Prostate gland (tissue), 2 donors: ENCODE measurements around the gene ZGPAT. TPM values are rescaled to one million over a fixed set of nuclear protein-coding genes. Genes with fewer than 3 reads are reported as not detected.

ENCODE experiments used
- DNase-seq: peaks from one replicate; pipeline ENCODE4 v3.0.0-alpha.2; 2019; ENCODE audit warnings: low spot score
- H3K27ac ChIP-seq, 2 donors: fragments of 200-600 bp; sonication (generic); 2 replicates each; pipeline ENCODE4 v1.5.1; 2017 to 2019
- H3K27me3 ChIP-seq: fragments of 200-600 bp; sonication (generic); replicated peaks from 2 replicates; pipeline ENCODE4 v1.5.1; 2019; ENCODE audit not compliant: insufficient read depth
- H3K36me3 ChIP-seq, 2 donors: fragments of 200-600 bp; sonication (generic); 1 replicate in 1 of 2; 2 replicates in 1 of 2; pipeline versions ENCODE4 v1.5.1 to v1.8.1; 2017 to 2019
- H3K4me1 ChIP-seq: fragments of 200-600 bp; sonication (generic); replicated peaks from 2 replicates; pipeline ENCODE4 v1.5.1; 2019
- H3K4me3 ChIP-seq, 2 donors: fragments of 200-600 bp; sonication (generic); 2 replicates each; pipeline ENCODE4 v1.5.1; 2017 to 2019
- H3K9me3 ChIP-seq: fragments of 200-600 bp; sonication (generic); 2 replicates; pipeline ENCODE4 v1.5.1; 2017
- CTCF ChIP-seq, 4 experiments: fragments of 200-600 bp in 2 of 4; fragments of 450-650 bp in 2 of 4; sonication (generic) in 2 of 4; IDR thresholded peaks; 1 replicate in 3 of 4; 2 replicates in 1 of 4; pipeline ENCODE4 v1.5.1; 2016 to 2019; ENCODE audit warnings: antibody characterized with exemption in 4 of 4, mild to moderate bottlenecking in 2 of 4, moderate library complexity in 2 of 4
- POLR2A ChIP-seq: fragments of 450-650 bp; IDR thresholded peaks from one replicate; pipeline ENCODE4 v1.6.1; 2016; ENCODE audit warnings: antibody characterized with exemption, mild to moderate bottlenecking
- POLR2AphosphoS5 ChIP-seq: sonication (generic); formaldehyde crosslinking; IDR thresholded peaks from one replicate; pipeline ENCODE4 v1.6.1; 2017; ENCODE audit warnings: antibody characterized with exemption
- WGBS: methylation state at CpG from one replicate; pipeline ENCODE4 v1.1.5; 2018; 5-methylcytosine and 5-hydroxymethylcytosine counted together
- intact Hi-C: fragments of 100-400 bp; cut with DNase I; formaldehyde crosslinking; loops from one replicate; pipeline ENCODE4 v1.14.2; 2022
- total RNA-seq, 2 donors: library from RNA; depleted of rRNA; stranded (reverse); fragments of >200 nt; gene quantifications; one replicate each; pipeline ENCODE4 v1.1.0, GENCODE V29; 2016

Gene ZGPAT
- total RNA-seq, 2 donors from 2014 or later, result 29.3 to 55.5 TPM

GRCh38 chr20:63746751-63747315 lies 39.0 kb downstream of the ZGPAT start:
- no peaks in the 10 kb centered on the region for H3K36me3 ChIP-seq
- H3K4me1 ChIP-seq, result peaks cover 14% of the 10 kb centered on the region
- no peak overlapping the region for H3K4me3 ChIP-seq
- TF ChIP-seq POLR2AphosphoS5, result no peak
- TF ChIP-seq POLR2A, result no peak
- no peak for TF ChIP-seq CTCF (IDR thresholded peaks at IDR 0.05)
- intact Hi-C loops, result loop anchor here (10.0 kb wide), 1 partner anchor 218 kb away; the partner anchor contains the start of gene ZNF512B
- DNase-seq, result no peak
- H3K9me3 ChIP-seq, result no peaks in the 10 kb centered on the region
- WGBS, result 95% methylated on average over 47 of the region's 47 CpGs
- H3K27ac ChIP-seq, result no peak overlapping the region
- no peaks in the 10 kb centered on the region for H3K27me3 ChIP-seq

GRCh38 chr20:63747622-63748069 lies 39.8 kb downstream of the ZGPAT start:
- Histone ChIP-seq H3K4me1 (peaks cover 6% of the 10 kb centered on the region), H3K27ac (no peak overlapping the region), H3K9me3 (no peaks in the 10 kb centered on the region), H3K4me3 (no peak overlapping the region), H3K27me3 (no peaks in the 10 kb centered on the region), H3K36me3 (no peaks in the 10 kb centered on the region)
- DNase-seq, result no peak
- intact Hi-C loops, result loop anchor here (10.0 kb wide), 1 partner anchor 217 kb away; the partner anchor contains the start of gene ZNF512B
- WGBS, result 81% methylated on average over 9 of the region's 13 CpGs
- TF ChIP-seq POLR2A, result no peak
- TF ChIP-seq POLR2AphosphoS5, result no peak

GRCh38 chr20:63748070-63748933 lies 40.5 kb downstream of the ZGPAT start:
- Histone ChIP-seq H3K9me3 (no peaks in the 10 kb centered on the region), H3K4me1 (no peaks in the 10 kb centered on the region), H3K27me3 (no peaks in the 10 kb centered on the region), H3K27ac (no peak overlapping the region), H3K36me3 (no peaks in the 10 kb centered on the region), H3K4me3 (no peak overlapping the region)
- 79% methylated on average over 19 of the region's 20 CpGs for WGBS
- no peak for DNase-seq
- TF ChIP-seq POLR2A, result no peak
- no peak for TF ChIP-seq POLR2AphosphoS5
- no peak for TF ChIP-seq CTCF (IDR thresholded peaks at IDR 0.05)
- intact Hi-C loops, result loop anchor here (10.0 kb wide), 1 partner anchor 216 kb away; the partner anchor contains the start of gene ZNF512B

GRCh38 chr20:63748934-63749270 lies 41.1 kb downstream of the ZGPAT start:
- Histone ChIP-seq H3K9me3 (no peaks in the 10 kb centered on the region), H3K4me1 (no peaks in the 10 kb centered on the region), H3K27ac (no peak overlapping the region), H3K36me3 (no peaks in the 10 kb centered on the region), H3K4me3 (no peak overlapping the region), H3K27me3 (no peaks in the 10 kb centered on the region)
- intact Hi-C loops, result loop anchor here (10.0 kb wide), 1 partner anchor 216 kb away; the partner anchor contains the start of gene ZNF512B
- 91% methylated on average over 11 of the region's 11 CpGs for WGBS
- TF ChIP-seq CTCF (IDR thresholded peaks at IDR 0.05) (no peak), POLR2AphosphoS5 (no peak), POLR2A (no peak)
- no peak for DNase-seq
